Measurements from ENCODE around the gene EXOG.

- no peak for TF ChIP-seq CTCF (IDR thresholded peaks at IDR 0.05)
- no peak for TF ChIP-seq POLR2A (IDR thresholded peaks at IDR 0.05)
Measured at GRCh38 chr3:38567498-38567897, 71.4 kb downstream of the EXOG start.

Data from uterus (tissue), 2 donors.